ENCODE data around the gene ARAP3.
A peak's percentile ranks its signal among the peaks of the same experiment; 100 is the strongest.

The ARAP3 gene

GRCh38 chr5:141696431-141696830 lies 14.4 kb upstream of the ARAP3 start:
- H3K4me3 ChIP-seq (ENCODE audit: low read length), result no peak overlapping the region
- no peak overlapping the region for H3K27ac ChIP-seq (ENCODE audit: low read length)
- peaks cover 23% of the 10 kb centered on the region for H3K27me3 ChIP-seq (ENCODE audit: insufficient read depth, low read length)
- H3K9me3 ChIP-seq (ENCODE audit: insufficient read depth, low read depth, low read length), result no peaks in the 10 kb centered on the region
- H3K4me1 ChIP-seq (ENCODE audit: insufficient read depth, low read length), result peaks cover 12% of the 10 kb centered on the region; the same call in 1 of the 2 replicates
- H3K36me3 ChIP-seq (ENCODE audit: insufficient read depth, low read depth, low read length), result no peaks in the 10 kb centered on the region
- no peak overlapping the region for H3K9ac ChIP-seq (ENCODE audit: low read depth, low read length)

- H3K27ac ChIP-seq (ENCODE audit: low read length), result no peak overlapping the region
- no peak overlapping the region for H3K9ac ChIP-seq (ENCODE audit: low read depth, low read length)
- no peak overlapping the region for H3K4me3 ChIP-seq (ENCODE audit: low read length)
- peaks cover 12% of the 10 kb centered on the region; the same call in 1 of the 2 replicates for H3K4me1 ChIP-seq (ENCODE audit: insufficient read depth, low read length)
- no peaks in the 10 kb centered on the region for H3K9me3 ChIP-seq (ENCODE audit: insufficient read depth, low read depth, low read length)
- no peaks in the 10 kb centered on the region for H3K36me3 ChIP-seq (ENCODE audit: insufficient read depth, low read depth, low read length)
- H3K27me3 ChIP-seq (ENCODE audit: insufficient read depth, low read length), result peaks cover 23% of the 10 kb centered on the region
Measured at GRCh38 chr5:141695627-141696215, 13.7 kb upstream of the ARAP3 start.

GRCh38 chr5:141694479-141694878 lies 12.4 kb upstream of the ARAP3 start:
- Histone ChIP-seq H3K27me3 (ENCODE audit: insufficient read depth, low read length) (peaks cover 16% of the 10 kb centered on the region), H3K4me3 (ENCODE audit: low read length) (no peak overlapping the region), H3K36me3 (ENCODE audit: insufficient read depth, low read depth, low read length) (no peaks in the 10 kb centered on the region), H3K9ac (ENCODE audit: low read depth, low read length) (no peak overlapping the region), H3K27ac (ENCODE audit: low read length) (no peak overlapping the region), H3K4me1 (ENCODE audit: insufficient read depth, low read length) (peaks cover 12% of the 10 kb centered on the region; the same call in 1 of the 2 replicates), H3K9me3 (ENCODE audit: insufficient read depth, low read depth, low read length) (no peaks in the 10 kb centered on the region)

- H3K27me3 ChIP-seq (ENCODE audit: insufficient read depth, low read length), result peaks cover 16% of the 10 kb centered on the region
- no peak overlapping the region for H3K9ac ChIP-seq (ENCODE audit: low read depth, low read length)
- H3K4me1 ChIP-seq (ENCODE audit: insufficient read depth, low read length), result peaks cover 12% of the 10 kb centered on the region; the same call in 1 of the 2 replicates
- no peaks in the 10 kb centered on the region for H3K9me3 ChIP-seq (ENCODE audit: insufficient read depth, low read depth, low read length)
- no peak overlapping the region for H3K27ac ChIP-seq (ENCODE audit: low read length)
- H3K36me3 ChIP-seq (ENCODE audit: insufficient read depth, low read depth, low read length), result no peaks in the 10 kb centered on the region
- H3K4me3 ChIP-seq (ENCODE audit: low read length), result no peak overlapping the region
Measured at GRCh38 chr5:141692919-141693725, 11.1 kb upstream of the ARAP3 start.

- Histone ChIP-seq H3K27ac (ENCODE audit: low read length) (no peak overlapping the region), H3K9me3 (ENCODE audit: insufficient read depth, low read depth, low read length) (no peaks in the 10 kb centered on the region), H3K9ac (ENCODE audit: low read depth, low read length) (no peak overlapping the region), H3K27me3 (ENCODE audit: insufficient read depth, low read length) (peaks cover 16% of the 10 kb centered on the region), H3K36me3 (ENCODE audit: insufficient read depth, low read depth, low read length) (no peaks in the 10 kb centered on the region), H3K4me3 (ENCODE audit: low read length) (peak overlapping the region; percentile 73), H3K4me1 (ENCODE audit: insufficient read depth, low read length) (peaks cover 12% of the 10 kb centered on the region; the same call in 1 of the 2 replicates)
Measured at GRCh38 chr5:141692533-141692888, 10.5 kb upstream of the ARAP3 start.

GRCh38 chr5:141691867-141692532 lies 10.0 kb upstream of the ARAP3 start:
- no peaks in the 10 kb centered on the region for H3K36me3 ChIP-seq (ENCODE audit: insufficient read depth, low read depth, low read length)
- H3K4me3 ChIP-seq (ENCODE audit: low read length), result peak overlapping the region; percentile 73
- no peak overlapping the region for H3K9ac ChIP-seq (ENCODE audit: low read depth, low read length)
- H3K4me1 ChIP-seq (ENCODE audit: insufficient read depth, low read length), result peaks cover 15% of the 10 kb centered on the region
- no peaks in the 10 kb centered on the region for H3K9me3 ChIP-seq (ENCODE audit: insufficient read depth, low read depth, low read length)
- H3K27me3 ChIP-seq (ENCODE audit: insufficient read depth, low read length), result peaks cover 16% of the 10 kb centered on the region
- H3K27ac ChIP-seq (ENCODE audit: low read length), result no peak overlapping the region

GRCh38 chr5:141691286-141691866 lies 9.3 kb upstream of the ARAP3 start:
- H3K27me3 ChIP-seq (ENCODE audit: insufficient read depth, low read length), result peaks cover 16% of the 10 kb centered on the region
- no peak overlapping the region for H3K4me3 ChIP-seq (ENCODE audit: low read length)
- no peak overlapping the region for H3K27ac ChIP-seq (ENCODE audit: low read length)
- H3K9me3 ChIP-seq (ENCODE audit: insufficient read depth, low read depth, low read length), result no peaks in the 10 kb centered on the region
- H3K4me1 ChIP-seq (ENCODE audit: insufficient read depth, low read length), result peaks cover 15% of the 10 kb centered on the region
- H3K36me3 ChIP-seq (ENCODE audit: insufficient read depth, low read depth, low read length), result no peaks in the 10 kb centered on the region
- no peak overlapping the region for H3K9ac ChIP-seq (ENCODE audit: low read depth, low read length)

GRCh38 chr5:141686648-141687416 lies 4.8 kb upstream of the ARAP3 start:
- no peak overlapping the region for H3K9ac ChIP-seq (ENCODE audit: low read depth, low read length)
- H3K4me3 ChIP-seq (ENCODE audit: low read length), result no peak overlapping the region
- H3K36me3 ChIP-seq (ENCODE audit: insufficient read depth, low read depth, low read length), result no peaks in the 10 kb centered on the region
- H3K27me3 ChIP-seq (ENCODE audit: insufficient read depth, low read length), result peaks cover 15% of the 10 kb centered on the region; the same call in 1 of the 2 replicates
- peaks cover 17% of the 10 kb centered on the region for H3K4me1 ChIP-seq (ENCODE audit: insufficient read depth, low read length)
- H3K9me3 ChIP-seq (ENCODE audit: insufficient read depth, low read depth, low read length), result no peaks in the 10 kb centered on the region
- H3K27ac ChIP-seq (ENCODE audit: low read length), result no peak overlapping the region

- Histone ChIP-seq H3K27me3 (ENCODE audit: insufficient read depth, low read length) (0 out of 2 replicates have a peak, but pooled peaks cover 3% of the 10 kb centered on the region), H3K4me3 (ENCODE audit: low read length) (no peak overlapping the region), H3K36me3 (ENCODE audit: insufficient read depth, low read depth, low read length) (no peaks in the 10 kb centered on the region), H3K9me3 (ENCODE audit: insufficient read depth, low read depth, low read length) (no peaks in the 10 kb centered on the region), H3K27ac (ENCODE audit: low read length) (no peak overlapping the region), H3K4me1 (ENCODE audit: insufficient read depth, low read length) (peaks cover 25% of the 10 kb centered on the region), H3K9ac (ENCODE audit: low read depth, low read length) (no peak overlapping the region)
Measured at GRCh38 chr5:141685591-141685990, 3.6 kb upstream of the ARAP3 start.

GRCh38 chr5:141683596-141684141 lies 1.6 kb upstream of the ARAP3 start:
- H3K9me3 ChIP-seq (ENCODE audit: insufficient read depth, low read depth, low read length), result no peaks in the 10 kb centered on the region
- H3K36me3 ChIP-seq (ENCODE audit: insufficient read depth, low read depth, low read length), result peaks cover 16% of the 10 kb centered on the region
- peaks cover 27% of the 10 kb centered on the region for H3K4me1 ChIP-seq (ENCODE audit: insufficient read depth, low read length)
- H3K4me3 ChIP-seq (ENCODE audit: low read length), result no peak overlapping the region
- H3K9ac ChIP-seq (ENCODE audit: low read depth, low read length), result peak overlapping the region; percentile 6; the same call in 1 of the 2 replicates
- no peaks in the 10 kb centered on the region for H3K27me3 ChIP-seq (ENCODE audit: insufficient read depth, low read length)
- H3K27ac ChIP-seq (ENCODE audit: low read length), result no peak overlapping the region

- H3K36me3 ChIP-seq (ENCODE audit: insufficient read depth, low read depth, low read length), result peaks cover 32% of the 10 kb centered on the region
- no peaks in the 10 kb centered on the region for H3K9me3 ChIP-seq (ENCODE audit: insufficient read depth, low read depth, low read length)
- H3K27me3 ChIP-seq (ENCODE audit: insufficient read depth, low read length), result no peaks in the 10 kb centered on the region
- H3K4me3 ChIP-seq (ENCODE audit: low read length), result peak overlapping the region; percentile 90
- peak overlapping the region; percentile 92; the same call in 1 of the 2 replicates for H3K9ac ChIP-seq (ENCODE audit: low read depth, low read length)
- peaks cover 24% of the 10 kb centered on the region for H3K4me1 ChIP-seq (ENCODE audit: insufficient read depth, low read length)
- peak overlapping the region; percentile 98 for H3K27ac ChIP-seq (ENCODE audit: low read length)
Measured at GRCh38 chr5:141681295-141681694, 735 bp downstream of the ARAP3 start.

Measured in iPS-20b (cell line).